ENCODE measurements around the gene CACNA2D4.
A peak's percentile ranks its signal among the peaks of the same experiment; 100 is the strongest.

The CACNA2D4 gene

DNA sequence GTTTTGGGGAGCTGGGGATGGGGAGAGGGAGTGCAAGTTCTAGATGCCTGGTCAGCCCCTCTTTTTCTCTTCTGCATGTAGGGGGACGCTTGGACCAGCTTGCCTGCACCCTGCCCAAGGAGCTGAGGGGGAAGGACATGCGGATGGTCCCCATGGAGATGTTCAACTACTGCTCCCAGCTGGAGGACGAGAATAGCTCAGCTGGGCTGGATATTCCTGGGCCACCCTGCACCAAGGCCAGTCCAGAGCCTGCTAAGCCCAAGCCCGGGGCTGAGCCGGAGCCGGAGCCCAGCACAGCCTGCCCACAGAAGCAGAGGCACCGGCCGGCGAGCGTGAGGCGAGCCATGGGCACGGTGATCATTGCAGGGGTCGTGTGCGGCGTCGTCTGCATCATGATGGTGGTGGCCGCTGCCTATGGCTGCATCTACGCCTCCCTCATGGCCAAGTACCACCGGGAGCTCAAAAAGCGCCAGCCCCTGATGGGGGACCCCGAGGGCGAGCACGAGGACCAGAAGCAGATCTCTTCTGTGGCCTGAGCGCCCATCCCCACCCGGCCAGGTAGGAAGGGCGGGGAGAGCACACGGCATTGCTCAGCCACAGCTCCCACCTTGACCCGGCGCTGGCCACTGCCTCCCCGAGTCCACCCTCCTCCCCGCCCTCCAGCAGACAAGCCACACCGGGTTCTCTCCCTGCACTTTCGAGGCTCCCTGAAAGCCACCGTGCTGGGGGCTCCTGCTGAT lies 84.1 kb downstream of the CACNA2D4 start:
- Histone ChIP-seq H3K27ac (no peak overlapping the region), H3K4me1 (peaks cover 44% of the 10 kb centered on the region), H3K4me2 (ENCODE audit: low read length) (no peak overlapping the region), H3K79me2 (peaks cover 4% of the 10 kb centered on the region), H3K36me3 (ENCODE audit: control insufficient read depth, insufficient read depth, low read length) (no peaks in the 10 kb centered on the region), H3K9me3 (ENCODE audit: control insufficient read depth, low read length) (no peaks in the 10 kb centered on the region), H3K4me3 (ENCODE audit: low read depth, low read length) (no peak overlapping the region), H2AFZ (no peak overlapping the region), H3K27me3 (ENCODE audit: control insufficient read depth, insufficient read depth, low read length) (no peaks in the 10 kb centered on the region), H3K9ac (no peak overlapping the region)
- no peak for TF ChIP-seq CTCF (IDR thresholded peaks at IDR 0.05)

DNA sequence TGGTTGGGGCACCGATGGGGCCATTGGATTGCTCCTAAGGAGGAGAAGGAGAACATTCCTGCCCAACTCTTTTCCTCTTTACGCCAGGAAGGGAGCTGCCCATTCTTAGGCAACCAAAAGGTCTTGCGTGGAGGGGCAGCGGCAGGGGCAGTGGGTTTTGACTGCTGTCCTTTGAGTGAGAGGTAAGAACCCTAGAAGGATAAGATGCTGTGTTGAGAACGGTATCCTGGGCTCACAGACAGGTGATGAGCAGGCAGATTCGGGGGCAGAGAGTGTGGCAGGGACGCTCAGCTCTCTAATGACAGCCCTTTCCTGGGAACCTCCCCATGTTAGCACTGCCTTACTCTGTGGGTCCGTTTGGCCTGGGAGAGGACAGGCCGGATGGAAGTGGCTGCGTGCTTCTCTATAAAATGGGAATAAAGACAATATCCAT lies 84.8 kb downstream of the CACNA2D4 start:
- no peak overlapping the region for H3K27ac ChIP-seq
- no peaks in the 10 kb centered on the region for H3K9me3 ChIP-seq (ENCODE audit: control insufficient read depth, low read length)
- no peak overlapping the region for H2AFZ ChIP-seq
- no peak overlapping the region for H3K4me2 ChIP-seq (ENCODE audit: low read length)
- peaks cover 4% of the 10 kb centered on the region for H3K79me2 ChIP-seq
- no peaks in the 10 kb centered on the region for H3K27me3 ChIP-seq (ENCODE audit: control insufficient read depth, insufficient read depth, low read length)
- TF ChIP-seq CTCF (IDR thresholded peaks at IDR 0.05) = no peak
- peaks cover 51% of the 10 kb centered on the region for H3K4me1 ChIP-seq
- H3K9ac ChIP-seq = no peak overlapping the region
- no peaks in the 10 kb centered on the region for H3K36me3 ChIP-seq (ENCODE audit: control insufficient read depth, insufficient read depth, low read length)
- H3K4me3 ChIP-seq (ENCODE audit: low read depth, low read length) = no peak overlapping the region

GRCh38 chr12:1832801-1833595 lies 85.5 kb downstream of the CACNA2D4 start:
- Histone ChIP-seq H3K27me3 (ENCODE audit: control insufficient read depth, insufficient read depth, low read length) (no peaks in the 10 kb centered on the region), H3K4me1 (peaks cover 56% of the 10 kb centered on the region), H2AFZ (no peak overlapping the region), H3K36me3 (ENCODE audit: control insufficient read depth, insufficient read depth, low read length) (no peaks in the 10 kb centered on the region), H3K79me2 (peaks cover 4% of the 10 kb centered on the region), H3K9me3 (ENCODE audit: control insufficient read depth, low read length) (no peaks in the 10 kb centered on the region), H3K9ac (no peak overlapping the region), H3K27ac (no peak overlapping the region), H3K4me2 (ENCODE audit: low read length) (no peak overlapping the region), H3K4me3 (ENCODE audit: low read depth, low read length) (no peak overlapping the region)
- no peak for TF ChIP-seq CTCF (IDR thresholded peaks at IDR 0.05)

DNA sequence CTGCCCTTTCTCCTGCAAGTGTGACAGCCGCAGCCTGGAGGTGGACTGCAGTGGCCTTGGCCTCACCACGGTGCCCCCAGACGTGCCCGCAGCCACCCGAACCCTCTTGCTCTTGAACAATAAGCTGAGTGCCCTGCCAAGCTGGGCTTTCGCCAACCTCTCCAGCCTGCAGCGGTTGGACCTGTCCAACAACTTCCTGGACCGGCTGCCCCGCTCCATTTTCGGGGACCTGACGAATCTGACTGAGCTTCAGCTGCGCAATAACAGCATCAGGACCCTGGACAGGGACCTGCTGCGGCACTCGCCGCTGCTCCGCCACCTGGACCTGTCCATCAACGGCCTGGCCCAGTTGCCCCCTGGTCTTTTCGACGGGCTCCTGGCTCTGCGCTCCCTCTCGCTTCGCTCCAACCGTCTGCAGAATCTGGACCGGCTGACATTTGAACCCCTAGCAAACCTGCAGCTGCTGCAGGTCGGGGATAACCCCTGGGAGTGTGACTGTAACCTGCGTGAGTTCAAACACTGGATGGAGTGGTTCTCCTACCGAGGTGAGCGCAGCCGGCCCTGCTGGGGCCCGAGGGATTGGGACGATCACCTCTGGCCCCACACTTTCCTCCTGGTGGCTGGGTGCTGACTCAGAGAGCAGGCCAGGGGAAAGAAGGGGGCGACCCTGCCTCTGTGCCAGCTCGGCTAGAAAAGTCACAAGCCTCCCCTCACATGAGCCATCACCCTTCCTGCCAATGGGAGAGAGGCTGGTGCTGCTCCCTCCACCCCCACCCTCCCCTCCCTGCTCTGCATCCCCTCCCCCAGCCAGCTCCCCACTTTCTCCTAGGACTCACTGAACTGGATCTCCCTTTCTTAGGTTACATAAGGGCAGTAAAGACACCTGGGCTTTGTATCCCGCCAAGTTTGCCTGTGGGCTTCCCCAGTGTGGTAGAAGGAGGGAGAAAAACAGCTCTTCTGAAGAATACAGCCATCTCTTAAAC lies 87.2 kb downstream of the CACNA2D4 start:
- no peak for TF ChIP-seq CTCF (IDR thresholded peaks at IDR 0.05)
- Histone ChIP-seq H3K36me3 (ENCODE audit: control insufficient read depth, insufficient read depth, low read length) (no peaks in the 10 kb centered on the region), H3K4me1 (peaks cover 44% of the 10 kb centered on the region), H3K4me3 (ENCODE audit: low read depth, low read length) (no peak overlapping the region), H3K9ac (peak overlapping the region; percentile 38), H3K4me2 (ENCODE audit: low read length) (no peak overlapping the region), H2AFZ (peak overlapping the region; percentile 91), H3K27me3 (ENCODE audit: control insufficient read depth, insufficient read depth, low read length) (no peaks in the 10 kb centered on the region), H3K79me2 (peaks cover 4% of the 10 kb centered on the region), H3K9me3 (ENCODE audit: control insufficient read depth, low read length) (no peaks in the 10 kb centered on the region), H3K27ac (peak overlapping the region; percentile 99)
